Measurements from ENCODE around the gene SHC2.

Gene SHC2

DNA sequence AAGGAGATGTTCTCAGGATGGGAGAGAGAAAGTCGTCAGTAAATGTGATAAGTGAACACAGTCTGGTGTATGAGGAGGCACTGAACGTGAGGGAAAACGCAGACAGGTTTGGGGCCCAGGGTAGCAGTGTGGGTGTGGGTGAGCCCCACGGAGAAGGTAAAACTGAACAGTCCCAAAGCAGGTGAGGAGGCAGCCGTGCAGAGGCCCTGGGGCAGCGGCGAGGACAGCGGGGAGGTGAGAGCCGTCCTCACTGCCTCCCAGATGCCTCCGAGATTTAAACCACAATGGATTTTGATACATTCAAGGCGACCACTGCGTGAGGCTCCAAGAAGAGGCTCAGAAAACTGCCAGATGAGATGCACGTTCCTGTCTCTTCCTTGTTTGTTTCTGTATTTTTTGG lies 14.5 kb upstream of the SHC2 start:
- Histone ChIP-seq H3K27me3 (ENCODE audit: control insufficient read depth, low read length) (no peaks in the 10 kb centered on the region), H3K79me2 (ENCODE audit: control insufficient read depth, low read length) (no peaks in the 10 kb centered on the region)
- TF ChIP-seq CTCF (IDR thresholded peaks at IDR 0.05; ENCODE audit: low read depth, low read length, poor library complexity, severe bottlenecking), result no peak
- no peak for TF ChIP-seq EZH2phosphoT487 (IDR thresholded peaks at IDR 0.05; ENCODE audit: borderline replicate concordance, low read length)

DNA sequence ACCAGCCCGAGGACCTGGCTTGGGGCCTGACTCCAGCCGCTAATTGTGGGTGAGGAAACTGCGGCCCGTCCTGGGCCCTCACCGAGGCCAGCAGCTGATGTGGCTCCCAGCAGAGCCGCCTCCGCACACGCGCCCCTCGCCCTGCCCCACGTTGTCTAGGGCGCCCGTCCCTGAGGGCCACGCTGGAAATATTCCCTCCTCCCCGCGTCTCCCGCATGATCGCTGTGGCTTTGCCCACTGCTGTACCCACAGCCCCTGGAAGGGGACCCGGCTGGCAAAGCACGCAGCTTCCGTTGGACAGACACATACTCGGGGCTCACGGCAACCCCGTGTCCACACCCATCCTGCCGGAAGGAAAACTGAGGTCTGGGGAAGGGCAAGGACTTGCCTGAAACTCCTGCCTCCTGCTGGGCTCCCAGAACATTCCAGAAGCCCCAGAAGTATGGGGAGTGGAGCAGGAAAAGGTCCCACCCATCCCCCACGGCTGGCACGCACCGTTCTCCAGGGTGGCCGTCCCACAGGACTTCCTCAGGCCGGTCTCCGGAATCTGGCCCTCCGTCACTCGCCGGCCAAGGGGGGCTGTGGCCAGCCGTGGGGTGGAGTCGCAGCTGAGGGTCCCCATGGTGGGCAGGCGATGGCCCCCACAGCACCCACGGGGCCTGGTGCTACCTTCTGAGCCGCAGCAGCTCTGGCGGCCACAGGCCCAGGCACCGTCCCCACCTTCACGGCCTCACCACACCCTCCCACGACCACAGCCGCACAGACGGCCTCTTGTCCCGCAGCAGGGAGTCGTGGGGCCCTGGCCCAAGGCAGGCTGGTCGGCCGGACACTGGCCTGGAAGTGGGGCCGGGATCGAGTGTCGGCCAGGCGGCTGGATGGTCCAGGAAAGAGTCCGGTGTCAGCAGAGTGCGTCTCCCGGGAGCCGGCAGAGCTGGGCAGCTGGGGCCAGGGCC lies 13.6 kb upstream of the SHC2 start:
- H3K27me3 ChIP-seq (ENCODE audit: control insufficient read depth, low read length), result no peaks in the 10 kb centered on the region
- TF ChIP-seq EZH2phosphoT487 (IDR thresholded peaks at IDR 0.05; ENCODE audit: borderline replicate concordance, low read length) (no peak), CTCF (IDR thresholded peaks at IDR 0.05; ENCODE audit: low read depth, low read length, poor library complexity, severe bottlenecking) (no peak)
- H3K9me3 ChIP-seq (ENCODE audit: control insufficient read depth, insufficient read depth, low read length), result no peaks in the 10 kb centered on the region; the same call in 1 of the 2 replicates
- H4K20me1 ChIP-seq (ENCODE audit: control insufficient read depth, insufficient read depth, low read depth, low read length), result no peaks in the 10 kb centered on the region
- no peak overlapping the region for H3K4me2 ChIP-seq (ENCODE audit: low read length)
- no peak overlapping the region for H3K4me3 ChIP-seq (ENCODE audit: low read length)
- no peaks in the 10 kb centered on the region for H3K79me2 ChIP-seq (ENCODE audit: control insufficient read depth, low read length)
- no peak overlapping the region for H3K27ac ChIP-seq (ENCODE audit: low read depth, low read length)
- H3K36me3 ChIP-seq (ENCODE audit: control insufficient read depth, low read length), result no peaks in the 10 kb centered on the region
- H3K4me1 ChIP-seq (ENCODE audit: control insufficient read depth, low read length), result no peaks in the 10 kb centered on the region
- H3F3A ChIP-seq (ENCODE audit: control insufficient read depth, insufficient read depth), result no peaks in the 10 kb centered on the region
- H3K9me2 ChIP-seq (replicated peaks; ENCODE audit: control insufficient read depth, low read length), result no peaks in the 10 kb centered on the region

More for the DNA sequence above, 14.5 kb upstream of the SHC2 start:
- Histone ChIP-seq H3K27ac (ENCODE audit: low read depth, low read length) (no peak overlapping the region), H4K20me1 (ENCODE audit: control insufficient read depth, insufficient read depth, low read depth, low read length) (no peaks in the 10 kb centered on the region), H3K9me3 (ENCODE audit: control insufficient read depth, insufficient read depth, low read length) (peaks cover 6% of the 10 kb centered on the region), H3K4me1 (ENCODE audit: control insufficient read depth, low read length) (no peaks in the 10 kb centered on the region), H3K4me2 (ENCODE audit: low read length) (no peak overlapping the region), H3K9me2 (replicated peaks; ENCODE audit: control insufficient read depth, low read length) (no peaks in the 10 kb centered on the region), H3K4me3 (ENCODE audit: low read length) (no peak overlapping the region), H3F3A (ENCODE audit: control insufficient read depth, insufficient read depth) (peaks cover 3% of the 10 kb centered on the region), H3K36me3 (ENCODE audit: control insufficient read depth, low read length) (no peaks in the 10 kb centered on the region)

DNA sequence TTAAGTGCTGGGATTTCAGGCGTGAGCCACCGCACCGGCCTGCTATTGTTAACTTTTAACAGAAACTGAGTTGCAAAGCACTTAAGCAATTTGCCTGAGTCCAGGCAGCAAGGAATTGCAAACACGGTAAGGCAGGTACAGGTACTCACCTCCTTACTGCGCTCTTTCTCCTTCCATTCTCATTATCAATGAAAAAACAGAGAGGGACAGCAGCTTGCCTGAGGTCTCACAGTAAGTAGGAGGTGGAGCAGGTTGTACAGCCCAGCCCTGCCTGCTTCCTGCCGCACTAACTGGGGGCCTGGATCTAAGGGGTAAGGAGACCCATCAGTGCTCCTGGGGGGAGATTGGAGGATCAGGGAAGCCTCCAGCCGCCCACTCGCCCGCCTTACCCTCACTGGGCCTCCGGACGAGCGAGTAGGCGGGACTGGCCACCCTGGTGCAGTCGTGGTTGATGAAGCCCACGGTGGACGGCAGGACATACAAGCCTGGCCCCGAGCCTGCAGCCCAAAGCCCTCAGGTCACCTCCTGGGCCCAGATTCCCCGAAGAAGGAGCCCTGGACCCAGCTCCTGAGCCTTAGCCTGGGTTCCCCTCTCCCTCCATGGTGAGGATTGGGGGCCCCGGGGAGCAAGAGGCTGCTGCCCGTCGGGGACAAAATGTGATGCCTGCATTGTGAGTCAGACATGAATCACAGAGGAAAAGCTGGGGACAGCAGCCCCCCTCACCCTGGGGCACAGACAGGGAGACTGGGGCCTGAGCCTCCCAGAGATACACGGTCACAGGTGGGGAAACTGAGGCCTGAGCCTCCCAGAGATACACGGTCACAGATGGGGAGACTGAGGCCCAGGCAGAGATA lies 11.4 kb upstream of the SHC2 start:
- Histone ChIP-seq H3K27me3 (ENCODE audit: control insufficient read depth, low read length) (no peaks in the 10 kb centered on the region), H3K4me3 (ENCODE audit: low read length) (no peak overlapping the region), H3K27ac (ENCODE audit: low read depth, low read length) (no peak overlapping the region), H3K36me3 (ENCODE audit: control insufficient read depth, low read length) (no peaks in the 10 kb centered on the region), H3K4me1 (ENCODE audit: control insufficient read depth, low read length) (no peaks in the 10 kb centered on the region), H3K79me2 (ENCODE audit: control insufficient read depth, low read length) (no peaks in the 10 kb centered on the region), H3K9me2 (replicated peaks; ENCODE audit: control insufficient read depth, low read length) (no peaks in the 10 kb centered on the region), H3K4me2 (ENCODE audit: low read length) (no peak overlapping the region), H4K20me1 (ENCODE audit: control insufficient read depth, insufficient read depth, low read depth, low read length) (no peaks in the 10 kb centered on the region), H3K9me3 (ENCODE audit: control insufficient read depth, insufficient read depth, low read length) (no peaks in the 10 kb centered on the region), H3F3A (ENCODE audit: control insufficient read depth, insufficient read depth) (no peaks in the 10 kb centered on the region)
- TF ChIP-seq EZH2phosphoT487 (IDR thresholded peaks at IDR 0.05; ENCODE audit: borderline replicate concordance, low read length) (no peak), CTCF (IDR thresholded peaks at IDR 0.05; ENCODE audit: low read depth, low read length, poor library complexity, severe bottlenecking) (no peak)
